ENCODE data around the gene TRABD2A. TPM values are rescaled to one million over a fixed set of nuclear protein-coding genes. Genes with fewer than 3 reads are reported as not detected.

The TRABD2A gene
- total RNA-seq, 1 experiment from 2014 or later: 1.7 TPM

DNA sequence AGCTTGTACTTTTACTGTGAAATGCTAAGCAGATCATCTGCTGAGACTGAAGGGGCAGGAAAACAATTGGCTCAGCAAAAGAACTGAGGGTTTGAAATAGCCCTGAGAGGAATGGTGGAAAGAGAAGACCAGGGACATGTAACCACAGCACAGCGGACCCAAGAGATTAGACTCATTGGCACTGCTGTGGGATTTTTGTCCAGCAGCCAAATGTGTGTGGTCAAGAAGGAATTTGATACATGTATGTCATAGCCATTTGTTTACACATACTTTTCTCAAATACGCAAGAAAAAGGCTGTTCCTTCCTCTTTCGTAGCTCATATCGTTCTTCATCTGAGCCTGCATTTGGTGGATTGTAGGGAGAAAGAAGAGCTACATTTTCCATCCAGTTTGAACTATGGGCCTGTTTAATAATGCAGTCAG lies 73.8 kb downstream of the TRABD2A start:
- Histone ChIP-seq H4K5ac (ENCODE audit: insufficient read length, low read depth, low read length) (no peak overlapping the region), H3K14ac (ENCODE audit: insufficient read depth, low read length) (no peak overlapping the region), H3K79me1 (ENCODE audit: insufficient read depth, low read depth, low read length, poor library complexity, severe bottlenecking) (no peaks in the 10 kb centered on the region), H2AFZ (ENCODE audit: low read length) (no peak overlapping the region), H3T11ph (ENCODE audit: low read length) (no peak overlapping the region), H3K56ac (ENCODE audit: insufficient read length, low read depth, low read length) (no peak overlapping the region), H4K91ac (ENCODE audit: insufficient read length, low read depth, low read length) (no peak overlapping the region), H2BK5ac (ENCODE audit: insufficient read length, low read length) (no peak overlapping the region), H3K18ac (ENCODE audit: insufficient read length, low read depth, low read length) (no peak overlapping the region), H3K9me3 (ENCODE audit: control insufficient read depth, low read depth, low read length) (no peaks in the 10 kb centered on the region), H3K4me2 (ENCODE audit: insufficient read depth, insufficient read length, low read length) (no peak overlapping the region), H2BK20ac (ENCODE audit: low read depth, low read length, poor library complexity, severe bottlenecking) (no peak overlapping the region), H3K27me3 (ENCODE audit: insufficient read depth, low read length) (no peaks in the 10 kb centered on the region), H3K79me2 (ENCODE audit: insufficient read depth, low read length) (no peaks in the 10 kb centered on the region; the same call in 1 of the 2 replicates), H2BK120ac (ENCODE audit: low read depth, low read length, poor library complexity, severe bottlenecking) (no peak overlapping the region), H3K4me1 (ENCODE audit: insufficient read depth, low read length) (no peaks in the 10 kb centered on the region), H3K27ac (ENCODE audit: insufficient read length, low read depth, low read length) (no peak overlapping the region), H3K23ac (ENCODE audit: insufficient read length, low read depth, low read length) (no peak overlapping the region), H4K20me1 (ENCODE audit: control insufficient read depth, insufficient read depth, insufficient read length) (no peaks in the 10 kb centered on the region), H2AK5ac (ENCODE audit: insufficient read length, low read length) (no peak overlapping the region), H2BK15ac (ENCODE audit: low read depth, low read length) (no peak overlapping the region), H4K8ac (replicated peaks; ENCODE audit: insufficient read length, low read depth, low read length) (no peak overlapping the region), H2BK12ac (ENCODE audit: insufficient read length, low read depth, low read length) (no peak overlapping the region), H3K23me2 (ENCODE audit: insufficient read length, low read depth, low read length, poor library complexity, severe bottlenecking) (no peaks in the 10 kb centered on the region), H3K4ac (ENCODE audit: low read depth, low read length) (no peak overlapping the region), H3K9ac (ENCODE audit: extremely low read depth, insufficient read length, low read length) (no peak overlapping the region)
- DNase-seq: no peak
- no CpG with 5 or more reads among the region's 4 CpGs for WGBS (ENCODE audit: extremely low coverage, insufficient read length, low lambda C conversion rate)
- Mint-ChIP-seq H3K36me3 (ENCODE audit: insufficient read depth in 1 of 3, low read depth in 3 of 3) (peaks cover 0 to 2% (median 2%) of the 10 kb centered on the region in 3 experiments; a peak in 1 of 7 replicates), H3K4me3 (no peak overlapping the region), H3K27ac (no peak overlapping the region), H3K9me3 (peaks cover 1 to 2% of the 10 kb centered on the region in 2 experiments; a peak in 3 of 5 replicates), H3K4me1 (no peaks in the 10 kb centered on the region), H3K27me3 (ENCODE audit: low read depth) (peaks cover 4% of the 10 kb centered on the region)
- no peak for TF ChIP-seq CTCF (conservative IDR thresholded peaks at IDR 0.05)
